ENCODE measurements around the gene NTHL1.

The NTHL1 gene

GRCh38 chr16:2047330-2048115 lies at the start of gene NTHL1, which contains the start of gene TSC2:
Gene NTHL1, minus strand, starts transcription at chr16:2047834. Its CDS starts 11 bp downstream, at chr16:2047823.
Gene TSC2, plus strand, starts transcription at chr16:2047985. Its CDS starts 631 bp downstream, at chr16:2048616.
- peak; percentile 86 to 88 for DNase-seq (ENCODE audit: low read depth in 2 of 2)

GRCh38 chr16:2096853-2097595 lies 49.4 kb upstream of the NTHL1 start:
- DNase-seq (ENCODE audit: low read depth in 2 of 2), result no peak

- no peak for DNase-seq (ENCODE audit: low read depth in 2 of 2)
Observed at GRCh38 chr16:2095918-2096582, 48.4 kb upstream of the NTHL1 start.

GRCh38 chr16:2095315-2095853 lies 47.8 kb upstream of the NTHL1 start:
- no peak for DNase-seq (ENCODE audit: low read depth in 2 of 2)

GRCh38 chr16:2093793-2094192 lies 46.2 kb upstream of the NTHL1 start:
- no peak for DNase-seq (ENCODE audit: low read depth in 2 of 2)

GRCh38 chr16:2092866-2093265 lies 45.2 kb upstream of the NTHL1 start:
- no peak for DNase-seq (ENCODE audit: low read depth in 2 of 2)

- DNase-seq (ENCODE audit: low read depth in 2 of 2), result no peak
Observed at GRCh38 chr16:2092256-2092620, 44.6 kb upstream of the NTHL1 start.

GRCh38 chr16:2091547-2092255 lies 44.1 kb upstream of the NTHL1 start:
- DNase-seq (ENCODE audit: low read depth in 2 of 2), result no peak

GRCh38 chr16:2090777-2091546 lies 43.3 kb upstream of the NTHL1 start:
- no peak for DNase-seq (ENCODE audit: low read depth in 2 of 2)

- no peak for DNase-seq (ENCODE audit: low read depth in 2 of 2)
Observed at GRCh38 chr16:2090481-2090776, 42.8 kb upstream of the NTHL1 start.

GRCh38 chr16:2089706-2090480 lies 42.3 kb upstream of the NTHL1 start:
- no peak for DNase-seq (ENCODE audit: low read depth in 2 of 2)

GRCh38 chr16:2088759-2089358 lies 41.2 kb upstream of the NTHL1 start:
- DNase-seq (ENCODE audit: low read depth in 2 of 2), result no peak

GRCh38 chr16:2087748-2088631 lies 40.4 kb upstream of the NTHL1 start:
- no peak for DNase-seq (ENCODE audit: low read depth in 2 of 2)

- no peak for DNase-seq (ENCODE audit: low read depth in 2 of 2)
Observed at GRCh38 chr16:2086812-2087747, 39.4 kb upstream of the NTHL1 start.

- DNase-seq (ENCODE audit: low read depth in 2 of 2), result no peak
Observed at GRCh38 chr16:2086106-2086742, 38.6 kb upstream of the NTHL1 start.

- DNase-seq (ENCODE audit: low read depth in 2 of 2), result no peak
Observed at GRCh38 chr16:2085669-2086068, 38.0 kb upstream of the NTHL1 start.
